SK-N-SH (cell line): ENCODE measurements around the gene GALNT12.

ENCODE experiments used
- CHD2 ChIP-seq: fragments of 150-350 bp; IDR thresholded peaks from 2 replicates; pipeline ENCODE4 v1.6.1; 2018; ENCODE audit warnings: low read length; ENCODE audit not compliant: partially characterized antibody
- CTCF ChIP-seq: fragments of 200-600 bp; sonication (generic); IDR thresholded peaks from 2 replicates; pipeline ENCODE4 v1.6.1; 2017; ENCODE audit warnings: antibody characterized with exemption, mild to moderate bottlenecking, moderate library complexity
- EZH2phosphoT487 ChIP-seq: fragments of 200-600 bp; sonication (generic); IDR thresholded peaks from 2 replicates; pipeline ENCODE4 v1.6.1; 2017; ENCODE audit warnings: low read depth, mixed run types, mild to moderate bottlenecking, antibody characterized with exemption, moderate library complexity, borderline replicate concordance
- NRF1 ChIP-seq: IDR thresholded peaks from 2 replicates; pipeline ENCODE4 v1.6.1; 2012; ENCODE audit warnings: low read depth, mild to moderate bottlenecking, low read length

- TF ChIP-seq CTCF, result no peak
- no peak for TF ChIP-seq NRF1
- TF ChIP-seq EZH2phosphoT487, result no peak
- no peak for TF ChIP-seq CHD2
Observed at GRCh38 chr9:98770717-98771116, 36.8 kb upstream of the GALNT12 start.
